Breast epithelium (tissue), 3 donors: Measurements from ENCODE around the gene IL32.

Source experiments
- POLR2A ChIP-seq: fragments of 450-650 bp; IDR thresholded peaks from one replicate; pipeline ENCODE4 v1.6.1; 2016; ENCODE audit warnings: antibody characterized with exemption, mild to moderate bottlenecking, moderate library complexity
- TF ChIP-seq, protein P1 (sequence below), 3 donors: fragments of 450-650 bp; IDR thresholded peaks; one replicate each; pipeline ENCODE4 v1.5.1; 2016 to 2017; ENCODE audit warnings: antibody characterized with exemption in 3 of 3, mild to moderate bottlenecking in 3 of 3, moderate library complexity in 3 of 3

DNA sequence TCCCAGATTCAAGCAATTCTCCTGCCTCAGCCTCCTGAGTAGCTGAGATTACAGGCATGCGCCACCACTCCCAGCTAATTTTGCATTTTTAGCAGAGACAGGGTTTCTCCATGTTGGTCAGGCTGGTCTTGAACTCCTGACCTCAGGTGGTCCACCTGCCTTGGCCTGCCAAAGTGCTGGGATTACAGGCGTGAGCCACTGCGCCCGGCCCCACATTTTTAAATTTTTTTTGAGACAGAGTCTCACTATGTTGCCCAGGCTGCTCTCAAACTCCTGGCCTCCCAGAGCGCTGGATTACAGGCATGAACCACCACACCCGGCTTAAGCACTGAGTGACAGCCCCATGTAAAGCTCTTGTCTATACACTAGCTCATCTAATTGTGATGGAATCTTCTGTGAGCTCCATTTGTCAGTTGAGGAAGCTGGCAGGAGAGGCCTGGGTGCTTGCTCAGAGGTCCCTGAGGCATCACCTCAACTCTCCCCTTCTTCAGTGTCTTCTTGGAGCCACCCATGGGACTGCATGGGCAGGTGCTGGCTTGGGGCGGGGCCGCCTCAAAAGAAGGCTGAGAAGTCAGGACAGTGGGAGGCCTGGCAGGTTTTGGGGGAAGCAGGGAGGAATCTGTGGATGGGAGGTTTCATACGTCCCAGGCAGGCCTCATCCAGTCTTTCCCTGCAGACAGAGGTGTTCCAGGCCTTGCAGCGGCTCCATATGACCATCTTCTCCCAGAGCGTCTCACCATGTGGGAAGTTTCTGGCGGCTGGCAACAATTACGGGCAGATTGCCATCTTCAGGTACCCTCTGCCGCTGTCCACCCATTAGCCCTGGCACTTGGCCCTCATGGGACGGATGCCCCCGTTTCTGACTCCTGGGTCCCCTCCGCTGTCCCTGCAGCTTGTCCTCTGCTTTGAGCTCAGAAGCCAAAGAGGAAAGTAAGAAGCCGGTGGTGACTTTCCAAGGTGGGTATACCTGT lies 40.1 kb upstream of the IL32 start:
- TF ChIP-seq, protein P1, sequence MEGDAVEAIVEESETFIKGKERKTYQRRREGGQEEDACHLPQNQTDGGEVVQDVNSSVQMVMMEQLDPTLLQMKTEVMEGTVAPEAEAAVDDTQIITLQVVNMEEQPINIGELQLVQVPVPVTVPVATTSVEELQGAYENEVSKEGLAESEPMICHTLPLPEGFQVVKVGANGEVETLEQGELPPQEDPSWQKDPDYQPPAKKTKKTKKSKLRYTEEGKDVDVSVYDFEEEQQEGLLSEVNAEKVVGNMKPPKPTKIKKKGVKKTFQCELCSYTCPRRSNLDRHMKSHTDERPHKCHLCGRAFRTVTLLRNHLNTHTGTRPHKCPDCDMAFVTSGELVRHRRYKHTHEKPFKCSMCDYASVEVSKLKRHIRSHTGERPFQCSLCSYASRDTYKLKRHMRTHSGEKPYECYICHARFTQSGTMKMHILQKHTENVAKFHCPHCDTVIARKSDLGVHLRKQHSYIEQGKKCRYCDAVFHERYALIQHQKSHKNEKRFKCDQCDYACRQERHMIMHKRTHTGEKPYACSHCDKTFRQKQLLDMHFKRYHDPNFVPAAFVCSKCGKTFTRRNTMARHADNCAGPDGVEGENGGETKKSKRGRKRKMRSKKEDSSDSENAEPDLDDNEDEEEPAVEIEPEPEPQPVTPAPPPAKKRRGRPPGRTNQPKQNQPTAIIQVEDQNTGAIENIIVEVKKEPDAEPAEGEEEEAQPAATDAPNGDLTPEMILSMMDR (IDR thresholded peaks at IDR 0.05): no peak
- no peak for TF ChIP-seq POLR2A
